HG03432 (cell line): Measurements from ENCODE around the gene EFCAB6.

Experiments
- ATAC-seq: cut with Tn5 transposase; IDR thresholded peaks from one replicate; pipeline ENCODE4 v1.9.1; 2021; ENCODE audit warnings: mild to moderate bottlenecking, moderate library complexity; ENCODE audit not compliant: unreplicated experiment

Gene EFCAB6

DNA sequence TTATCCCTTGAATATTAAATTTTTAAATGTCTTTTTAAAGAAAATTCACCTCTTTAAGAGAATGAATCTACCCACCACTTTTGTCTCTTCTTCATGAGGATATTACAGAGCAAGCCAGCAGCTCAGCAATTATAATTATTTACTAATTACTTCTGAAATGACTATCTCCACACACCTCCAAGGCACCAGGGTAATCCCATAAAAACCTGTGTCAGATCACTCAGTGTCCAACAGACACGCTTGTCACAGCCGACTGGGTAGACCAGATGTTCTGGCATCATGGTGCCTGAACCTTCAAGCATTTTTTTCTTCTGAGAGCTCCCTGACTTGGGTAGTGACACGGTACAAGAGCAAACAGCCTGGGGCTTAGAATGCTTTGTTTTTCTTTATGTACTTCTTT, 61.4 kb downstream of the EFCAB6 start:
- ATAC-seq, result no peak

DNA sequence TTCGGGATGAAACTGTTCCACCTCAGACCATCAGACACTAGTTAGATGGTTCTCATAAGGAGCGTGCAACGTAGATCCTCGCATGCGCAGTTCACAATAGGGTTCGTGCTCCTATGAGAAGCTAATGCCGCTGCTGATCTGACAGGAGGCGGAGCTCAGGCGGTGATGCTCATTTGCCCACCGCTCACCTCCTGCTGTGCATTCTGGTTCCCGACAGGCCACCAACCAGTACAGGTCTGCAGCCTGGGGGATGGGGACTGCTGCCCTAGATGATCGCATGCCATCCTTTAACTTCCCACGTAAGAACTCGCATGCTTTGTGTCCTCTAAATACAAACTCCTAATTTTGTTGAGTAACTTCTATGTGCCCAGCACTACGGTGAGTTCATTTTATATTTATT, 62.6 kb downstream of the EFCAB6 start:
- no peak for ATAC-seq

DNA sequence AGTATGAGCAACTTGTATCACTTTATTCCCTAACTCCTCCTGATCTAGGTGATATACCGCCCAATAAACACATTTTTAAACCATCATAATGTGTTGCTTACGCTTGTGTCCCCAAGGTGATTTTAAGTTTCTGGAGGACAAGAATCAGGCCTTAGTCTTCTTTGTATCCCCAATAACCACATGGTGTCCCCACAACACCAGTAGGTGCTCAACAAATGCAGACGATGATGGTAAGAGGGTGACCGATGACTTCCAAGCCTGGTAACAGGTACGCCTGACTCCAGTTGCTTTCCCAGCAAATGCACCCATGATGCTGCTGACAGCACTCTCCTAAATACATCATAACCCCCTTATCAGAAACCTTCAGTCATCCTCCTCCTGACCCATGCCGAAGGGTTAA, 64.2 kb downstream of the EFCAB6 start:
- ATAC-seq, result no peak

DNA sequence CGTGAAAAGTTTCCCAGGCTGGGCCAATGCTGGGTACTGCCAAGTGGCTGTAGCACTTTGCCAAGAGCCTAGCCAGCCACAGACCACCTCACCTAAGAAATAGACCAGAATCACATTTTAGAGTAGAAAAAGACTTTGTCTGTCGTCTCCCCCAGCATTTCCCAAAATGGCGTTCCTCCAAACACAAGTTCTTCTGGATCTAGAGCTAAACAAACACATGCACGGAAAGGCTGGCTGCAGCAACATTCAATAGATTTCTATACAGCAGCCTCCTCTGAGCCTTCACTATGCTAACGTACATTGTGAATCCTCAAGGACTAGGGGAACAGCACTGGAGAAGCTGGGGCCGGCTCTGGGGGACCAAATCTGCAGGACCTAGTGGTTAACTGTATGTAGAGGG, 65.0 kb downstream of the EFCAB6 start:
- no peak for ATAC-seq

DNA sequence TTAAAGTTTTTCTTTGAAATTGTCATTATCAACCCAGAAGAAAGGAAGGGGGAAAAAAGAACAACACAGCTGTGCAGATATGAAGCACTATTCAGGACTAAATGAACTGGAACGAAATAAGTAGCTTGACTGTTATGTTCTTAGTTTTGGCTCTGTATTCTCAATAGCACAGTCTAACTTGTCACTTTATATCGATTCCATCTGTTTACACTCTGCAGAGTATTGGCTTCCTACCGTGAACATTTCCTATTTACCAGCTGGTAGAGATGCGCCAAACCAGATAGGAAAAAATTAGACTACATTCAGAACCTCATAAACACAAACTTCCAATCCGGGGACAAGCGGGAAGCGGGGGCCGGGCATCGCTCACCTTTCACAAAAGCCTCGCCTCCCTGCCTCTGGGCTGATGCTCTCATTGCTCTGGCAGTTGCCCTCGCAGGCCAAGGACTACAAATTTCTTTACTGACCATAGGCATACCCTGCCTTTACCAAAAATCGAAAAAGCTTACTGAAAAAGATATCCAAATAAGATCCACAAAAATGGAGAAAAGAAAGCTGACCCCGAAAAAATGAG, 66.2 kb downstream of the EFCAB6 start:
- ATAC-seq, result no peak

DNA sequence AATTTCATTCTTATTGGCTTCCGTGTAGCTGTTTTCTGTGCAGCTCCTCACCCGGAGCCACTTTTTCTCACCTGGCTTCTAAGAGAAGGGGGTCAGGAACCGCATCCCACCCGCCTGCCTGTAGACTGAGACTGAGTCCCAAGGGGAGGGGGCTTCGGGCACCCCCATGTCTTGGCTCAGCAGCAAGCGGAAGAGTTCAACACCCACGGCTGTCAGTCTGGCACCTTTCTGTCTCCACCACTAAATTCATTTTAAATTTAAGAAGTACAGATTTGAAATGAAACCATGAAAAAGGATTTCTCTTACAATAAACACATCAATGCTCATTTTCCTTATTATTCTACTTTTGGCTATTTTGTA, 66.7 kb downstream of the EFCAB6 start:
- ATAC-seq, result no peak

DNA sequence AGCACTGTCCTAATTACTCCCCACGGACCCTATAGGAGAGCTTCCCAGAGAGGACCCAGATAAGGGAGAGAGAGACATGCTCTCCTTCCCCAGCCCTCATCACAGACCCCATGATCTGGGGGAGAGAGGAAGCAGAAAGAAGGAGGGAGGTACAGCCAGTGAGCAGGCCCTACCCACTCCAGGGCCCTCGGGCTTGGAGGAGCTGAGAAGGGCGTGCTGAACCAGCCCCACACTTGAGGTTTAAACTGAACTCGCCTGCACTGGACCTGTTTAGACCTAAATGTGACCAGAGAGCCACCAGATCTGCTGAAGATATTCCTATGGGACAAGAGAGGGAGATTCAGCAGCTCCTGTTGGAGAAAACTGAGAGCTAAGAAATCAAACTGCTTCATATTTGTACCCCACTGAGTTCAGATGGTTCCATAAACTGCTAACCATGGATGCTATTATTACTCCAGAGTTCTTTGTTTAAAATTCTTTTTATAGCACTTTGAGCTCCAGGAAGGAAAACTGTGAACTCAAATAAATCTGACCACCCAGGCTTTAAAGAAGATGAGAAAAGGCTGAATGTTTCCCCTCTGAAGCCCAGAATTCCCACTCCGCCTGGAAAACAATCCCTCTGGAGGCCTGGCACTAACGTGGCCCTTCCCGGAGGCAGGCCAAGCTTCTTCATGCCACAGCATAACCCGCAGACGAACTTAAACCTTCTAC, 67.2 kb downstream of the EFCAB6 start:
- no peak for ATAC-seq

DNA sequence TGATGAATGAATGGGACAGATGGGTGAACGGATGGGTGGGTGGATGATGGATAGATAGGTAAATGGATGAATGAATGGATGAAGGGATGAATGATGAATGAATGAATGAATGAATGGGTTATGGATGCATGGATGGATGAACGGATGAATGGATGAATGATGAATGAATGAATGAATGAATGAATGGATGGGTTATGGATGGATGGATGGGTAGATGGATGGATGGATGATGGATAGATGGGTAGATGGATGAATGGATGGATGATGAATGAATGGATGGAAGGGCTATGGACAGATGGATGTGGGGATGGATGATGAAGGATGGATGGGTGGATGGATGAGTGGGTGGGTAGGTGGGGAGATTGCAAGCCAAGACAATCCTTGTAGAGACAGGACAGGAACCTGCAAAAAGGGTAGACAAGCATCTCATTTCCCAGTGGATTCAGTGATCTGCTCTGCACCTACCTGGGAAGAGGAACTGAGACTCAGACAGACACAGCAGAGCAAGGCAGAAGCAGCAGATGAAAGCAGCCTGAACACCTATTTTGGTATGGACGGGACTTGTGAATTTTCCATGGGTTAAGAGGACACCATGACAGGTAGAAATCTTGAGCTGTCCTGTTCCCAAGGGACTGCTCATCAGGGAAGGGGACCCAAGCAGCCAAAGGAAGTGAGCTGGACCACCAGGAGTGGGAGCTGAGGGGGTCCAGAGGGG, 68.0 kb downstream of the EFCAB6 start:
- ATAC-seq, result no peak

DNA sequence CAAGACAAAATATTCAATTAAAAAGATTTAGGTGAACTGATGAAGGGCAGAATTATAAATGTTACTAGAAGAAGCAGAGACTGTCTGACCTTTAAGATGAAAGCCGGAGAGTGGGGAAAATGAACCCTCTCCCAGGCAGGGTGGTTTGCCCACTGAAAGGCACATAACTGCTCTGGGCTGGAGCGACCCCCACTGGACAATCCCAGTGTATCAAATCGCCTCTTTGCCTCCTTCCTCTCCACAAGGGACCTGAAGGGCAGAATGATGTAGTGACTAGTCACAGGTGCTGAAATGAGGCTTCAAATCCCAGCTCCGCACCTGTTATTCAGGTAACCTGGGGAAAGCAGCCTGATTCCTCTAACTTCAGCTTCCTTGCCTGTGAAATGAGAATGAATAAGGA, 69.0 kb downstream of the EFCAB6 start:
- no peak for ATAC-seq

DNA sequence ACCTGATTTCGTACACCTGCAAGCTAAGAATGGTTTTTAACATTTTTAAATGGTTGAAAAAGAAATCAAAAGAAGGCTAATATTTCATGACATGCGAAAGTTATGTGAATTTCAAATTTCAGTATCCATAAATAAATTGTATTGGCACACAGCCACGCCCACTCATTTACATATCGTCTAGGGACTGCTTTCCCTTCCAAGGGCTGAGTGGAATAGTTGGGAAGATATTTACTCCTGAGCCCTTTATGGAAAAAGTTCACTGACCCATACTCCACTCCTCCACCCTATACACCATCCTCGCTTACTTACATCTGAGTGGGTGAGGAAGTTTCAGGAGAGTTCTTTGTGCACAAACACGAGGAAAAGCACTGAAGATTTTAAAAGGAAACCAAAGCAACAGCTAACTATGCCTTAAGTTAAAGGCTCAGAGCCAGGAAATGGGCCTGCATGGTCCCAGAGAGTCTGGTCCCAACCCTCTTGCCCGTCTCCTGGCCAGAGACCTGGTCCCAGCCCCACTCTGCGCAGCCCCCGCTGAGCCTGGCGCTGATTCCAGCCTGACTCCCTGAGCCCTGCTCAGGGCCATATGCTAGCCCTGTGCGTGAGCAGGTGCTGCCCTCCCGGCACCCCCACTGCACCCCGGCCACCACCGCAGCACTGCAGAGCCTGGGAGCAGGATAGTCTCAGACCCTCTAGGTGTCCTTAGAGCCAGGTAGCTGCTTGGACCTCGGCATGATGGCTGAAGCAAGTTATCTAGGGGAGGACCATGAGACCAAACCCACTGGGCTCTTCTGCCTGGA, 69.8 kb downstream of the EFCAB6 start:
- no peak for ATAC-seq

DNA sequence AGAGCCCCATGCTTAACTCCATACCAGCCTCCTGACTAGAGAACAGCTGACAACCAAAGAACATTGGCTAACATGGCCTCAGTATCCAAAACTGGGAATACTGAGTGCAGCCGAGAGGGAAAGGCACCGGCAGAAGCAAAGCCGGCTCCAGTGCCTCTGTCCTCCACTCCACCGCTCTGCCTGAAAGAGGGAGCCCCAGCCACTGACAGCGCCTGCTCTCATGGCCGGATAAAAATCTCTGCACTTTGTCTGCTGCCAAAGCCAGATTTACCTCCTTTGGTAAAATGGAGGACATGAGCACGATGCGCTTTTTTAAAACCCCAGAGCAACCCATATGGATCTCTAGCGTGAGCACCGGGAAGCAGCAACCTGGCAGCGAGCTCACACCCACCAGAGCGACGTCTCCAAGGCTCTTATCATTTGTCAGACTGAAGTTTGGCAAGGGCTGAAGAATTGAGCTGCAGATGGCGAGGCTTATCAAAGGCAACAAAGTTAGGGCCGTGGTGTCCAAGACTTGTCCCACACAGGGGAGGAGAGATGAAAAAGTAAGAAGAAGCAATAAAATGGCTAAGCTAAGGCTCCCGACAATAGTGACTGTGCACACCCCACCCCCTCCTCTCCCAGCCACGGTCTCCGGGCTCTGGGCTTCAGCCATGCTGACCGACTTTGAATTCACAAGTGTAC, 71.4 kb downstream of the EFCAB6 start:
- ATAC-seq, result no peak

DNA sequence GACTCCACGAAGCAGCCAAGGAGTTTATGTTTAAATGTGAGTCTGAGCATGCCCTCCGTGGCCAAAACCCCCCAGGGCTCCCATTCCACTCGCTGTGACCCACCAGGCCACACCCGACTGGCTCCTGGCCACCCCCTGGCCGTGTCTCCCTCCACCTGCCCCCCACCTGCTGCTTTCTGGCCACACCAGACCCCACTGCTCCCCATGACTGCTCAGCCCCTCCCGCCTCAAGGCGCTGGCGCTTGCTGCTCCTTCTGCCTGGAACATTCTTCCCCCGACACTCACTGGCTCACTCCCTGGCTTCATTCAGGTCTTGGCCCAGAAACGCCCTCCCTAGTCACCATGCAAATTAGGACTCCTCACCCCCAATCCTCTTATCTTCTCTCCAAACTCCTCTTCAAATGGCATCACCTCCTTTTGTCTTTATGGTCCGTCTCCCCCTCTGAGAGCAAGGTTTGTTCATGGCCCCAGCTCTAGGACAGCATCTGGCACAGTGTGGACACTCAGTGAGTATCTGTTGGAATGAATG, 72.2 kb downstream of the EFCAB6 start:
- no peak for ATAC-seq

DNA sequence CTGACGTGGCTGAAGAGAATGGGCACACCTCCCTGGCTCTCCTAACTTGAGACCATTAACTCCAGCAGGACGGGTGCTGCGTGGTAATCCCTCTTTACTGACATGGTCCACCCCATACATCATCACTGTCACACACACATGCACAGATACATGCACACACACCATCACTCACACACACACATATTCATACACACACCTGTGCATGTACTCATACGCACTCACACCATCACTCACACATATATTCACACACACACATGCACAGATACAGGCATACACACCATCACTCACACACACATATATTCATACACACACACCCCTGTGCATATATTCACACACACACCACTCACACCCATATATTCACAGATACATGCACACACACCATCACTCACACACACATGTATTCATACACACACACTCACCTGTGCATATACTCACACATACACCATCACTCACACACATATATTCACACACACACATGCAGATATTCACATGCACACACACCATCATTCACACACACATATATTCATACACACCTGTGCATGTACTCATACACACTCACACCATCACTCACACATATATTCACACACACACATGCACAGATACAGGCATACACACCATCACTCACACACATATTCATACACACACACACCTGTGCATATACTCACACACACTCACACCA, 74.8 kb downstream of the EFCAB6 start:
- no peak for ATAC-seq

DNA sequence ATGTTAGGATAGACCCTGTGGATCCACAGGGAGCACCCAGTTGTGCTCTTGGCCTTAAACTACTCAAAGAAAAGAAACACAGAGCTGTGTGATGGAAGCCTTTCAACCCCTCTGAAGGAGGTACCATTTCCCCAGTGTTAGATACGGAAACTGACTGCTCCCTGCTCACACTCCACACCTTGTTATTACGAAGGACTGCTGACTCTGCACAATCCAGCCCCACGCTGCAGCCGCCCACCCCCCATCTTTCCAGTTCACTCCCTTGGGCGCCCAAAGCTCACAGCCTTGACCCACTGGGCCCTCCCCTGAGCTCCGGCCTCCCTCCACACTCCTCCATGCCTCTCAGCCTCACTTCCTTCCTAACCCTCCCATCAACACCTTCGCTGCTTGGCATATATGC, 75.5 kb downstream of the EFCAB6 start:
- no peak for ATAC-seq

DNA sequence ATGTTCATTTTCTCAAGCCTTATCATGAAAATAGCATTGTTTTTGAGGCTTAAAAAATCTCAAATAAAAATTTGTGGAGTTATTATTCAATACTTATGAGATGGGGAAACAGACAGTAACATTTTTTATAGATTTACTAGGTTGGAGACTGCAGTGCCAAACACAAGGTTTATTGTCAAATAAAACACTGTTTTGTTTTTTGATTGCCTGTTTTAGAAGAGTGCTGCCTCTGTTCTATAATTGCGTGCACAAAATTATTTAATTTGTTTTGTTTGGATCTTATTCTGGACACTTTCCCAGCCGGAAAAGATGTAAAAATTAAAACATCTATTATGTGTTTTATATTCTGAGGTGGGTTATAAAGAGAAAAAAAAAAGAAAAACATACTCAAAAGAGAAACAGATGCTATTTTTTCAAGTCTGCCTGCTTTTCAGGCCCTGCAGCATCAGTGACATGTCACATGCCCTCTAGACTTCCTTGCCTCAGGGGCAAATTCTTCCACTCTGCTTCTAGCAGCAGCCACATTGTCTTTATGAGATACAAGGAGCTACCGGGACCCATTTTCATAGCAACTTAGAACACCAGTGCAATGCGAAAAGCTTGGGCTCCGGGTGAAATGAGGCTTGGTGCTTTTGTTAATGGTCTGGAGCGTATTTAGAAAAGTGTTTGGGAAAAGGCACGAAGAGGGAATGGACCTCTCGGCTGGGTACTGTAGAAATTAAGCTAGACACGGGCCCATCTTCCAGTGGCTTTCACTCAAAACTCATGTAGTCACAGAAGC, 77.5 kb downstream of the EFCAB6 start:
- no peak for ATAC-seq

DNA sequence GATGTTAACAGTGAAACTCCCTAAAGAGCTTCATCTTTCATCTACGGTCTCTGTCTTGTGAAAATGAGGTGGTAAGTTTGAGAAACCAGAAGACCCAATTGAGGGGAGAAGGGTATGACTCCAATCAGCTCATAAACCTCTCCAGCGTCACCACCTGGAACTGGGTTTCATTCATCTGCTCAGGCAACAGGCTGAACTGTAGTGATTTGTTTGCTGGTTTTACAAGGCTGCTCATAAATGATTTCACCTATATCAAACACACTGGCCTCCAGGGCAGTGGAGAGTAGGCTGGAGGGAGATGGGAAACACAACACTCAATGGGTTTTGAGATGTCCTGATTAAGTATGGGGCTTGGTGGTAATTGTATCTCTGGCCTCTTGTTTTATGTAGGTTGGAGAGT, 79.0 kb downstream of the EFCAB6 start:
- ATAC-seq, result no peak

DNA sequence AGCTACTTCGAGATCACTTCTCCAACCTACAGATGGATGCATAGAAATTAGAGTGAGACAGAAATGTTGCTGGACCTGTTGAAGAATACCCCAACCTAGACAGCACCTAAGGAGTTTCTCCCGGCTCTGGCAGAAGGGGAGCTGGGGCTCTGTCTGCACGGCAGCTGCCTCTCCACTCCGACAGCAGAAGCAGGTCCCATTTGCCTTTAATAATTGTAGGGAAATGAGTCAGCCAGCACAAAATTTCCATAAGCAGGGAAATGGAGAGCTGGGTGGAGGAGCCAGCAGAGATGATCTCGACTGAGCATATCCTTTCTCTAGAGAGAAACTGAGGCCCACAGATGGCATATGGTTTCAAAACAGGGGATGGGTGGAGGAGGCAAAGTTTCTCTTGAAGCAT, 80.1 kb downstream of the EFCAB6 start:
- no peak for ATAC-seq

DNA sequence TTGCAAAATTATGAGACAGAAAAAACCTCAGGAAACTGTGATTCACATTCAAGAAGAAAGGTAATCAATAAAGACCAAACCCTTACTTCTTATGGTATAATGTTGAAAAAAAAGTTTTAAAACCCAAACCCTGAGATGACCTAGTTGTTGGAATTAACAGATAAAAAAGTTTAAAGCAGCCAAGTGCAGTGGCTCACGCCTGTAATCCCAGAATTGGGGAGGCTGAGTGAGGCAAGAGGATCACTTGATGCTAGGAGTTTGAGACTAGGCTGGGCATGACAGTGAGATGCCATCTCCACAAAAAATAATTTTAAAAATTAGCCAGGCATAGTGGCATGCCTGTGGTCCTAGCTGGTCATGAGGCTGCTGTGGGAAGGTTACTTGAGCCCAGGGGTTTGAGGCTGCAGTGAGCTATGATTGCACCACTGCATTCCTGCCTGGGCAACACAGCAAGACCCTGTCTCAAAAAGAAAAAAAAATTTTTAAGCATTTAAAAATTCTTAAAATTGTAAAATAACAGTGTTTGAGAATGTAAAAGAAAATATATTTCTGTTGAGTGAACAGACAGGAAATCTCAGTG, 85.1 kb downstream of the EFCAB6 start:
- no peak for ATAC-seq

DNA sequence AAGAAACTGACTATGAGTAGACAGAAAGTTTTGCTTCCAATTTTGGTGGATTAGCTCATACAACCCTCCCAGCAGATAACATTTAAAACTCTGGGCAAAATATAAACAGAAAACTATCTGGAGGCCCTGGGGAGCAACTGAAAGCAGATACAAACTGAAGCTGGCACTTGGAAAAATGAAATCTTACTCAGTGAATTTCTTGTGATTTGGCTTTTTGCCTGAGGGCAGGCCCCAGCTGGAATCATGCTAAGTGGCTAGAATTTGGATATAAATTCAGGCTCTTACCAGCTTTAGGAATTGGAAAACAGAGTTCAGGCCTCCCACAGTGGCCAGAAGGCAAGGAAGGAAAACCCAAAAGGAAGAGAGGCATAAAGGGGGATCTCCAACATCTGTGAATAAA, 85.8 kb downstream of the EFCAB6 start:
- ATAC-seq, result no peak
